ENCODE measurements around the gene ZBTB9.

Gene ZBTB9

GRCh38 chr6:33420491-33421343, 33.7 kb upstream of the ZBTB9 start:
- TF ChIP-seq, protein P1, sequence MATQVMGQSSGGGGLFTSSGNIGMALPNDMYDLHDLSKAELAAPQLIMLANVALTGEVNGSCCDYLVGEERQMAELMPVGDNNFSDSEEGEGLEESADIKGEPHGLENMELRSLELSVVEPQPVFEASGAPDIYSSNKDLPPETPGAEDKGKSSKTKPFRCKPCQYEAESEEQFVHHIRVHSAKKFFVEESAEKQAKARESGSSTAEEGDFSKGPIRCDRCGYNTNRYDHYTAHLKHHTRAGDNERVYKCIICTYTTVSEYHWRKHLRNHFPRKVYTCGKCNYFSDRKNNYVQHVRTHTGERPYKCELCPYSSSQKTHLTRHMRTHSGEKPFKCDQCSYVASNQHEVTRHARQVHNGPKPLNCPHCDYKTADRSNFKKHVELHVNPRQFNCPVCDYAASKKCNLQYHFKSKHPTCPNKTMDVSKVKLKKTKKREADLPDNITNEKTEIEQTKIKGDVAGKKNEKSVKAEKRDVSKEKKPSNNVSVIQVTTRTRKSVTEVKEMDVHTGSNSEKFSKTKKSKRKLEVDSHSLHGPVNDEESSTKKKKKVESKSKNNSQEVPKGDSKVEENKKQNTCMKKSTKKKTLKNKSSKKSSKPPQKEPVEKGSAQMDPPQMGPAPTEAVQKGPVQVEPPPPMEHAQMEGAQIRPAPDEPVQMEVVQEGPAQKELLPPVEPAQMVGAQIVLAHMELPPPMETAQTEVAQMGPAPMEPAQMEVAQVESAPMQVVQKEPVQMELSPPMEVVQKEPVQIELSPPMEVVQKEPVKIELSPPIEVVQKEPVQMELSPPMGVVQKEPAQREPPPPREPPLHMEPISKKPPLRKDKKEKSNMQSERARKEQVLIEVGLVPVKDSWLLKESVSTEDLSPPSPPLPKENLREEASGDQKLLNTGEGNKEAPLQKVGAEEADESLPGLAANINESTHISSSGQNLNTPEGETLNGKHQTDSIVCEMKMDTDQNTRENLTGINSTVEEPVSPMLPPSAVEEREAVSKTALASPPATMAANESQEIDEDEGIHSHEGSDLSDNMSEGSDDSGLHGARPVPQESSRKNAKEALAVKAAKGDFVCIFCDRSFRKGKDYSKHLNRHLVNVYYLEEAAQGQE (IDR thresholded peaks at IDR 0.05; ENCODE audit: low read depth), result no peak
- no peak for TF ChIP-seq RAD21 (IDR thresholded peaks at IDR 0.05; ENCODE audit: low read depth)
- no peak for TF ChIP-seq ZBTB7A (IDR thresholded peaks at IDR 0.05; ENCODE audit: low read depth)
- no peak for TF ChIP-seq TAF1 (IDR thresholded peaks at IDR 0.05; ENCODE audit: low read depth)
- TF ChIP-seq EP300 (IDR thresholded peaks at IDR 0.05; ENCODE audit: borderline replicate concordance), result no peak
- TF ChIP-seq, protein P2, sequence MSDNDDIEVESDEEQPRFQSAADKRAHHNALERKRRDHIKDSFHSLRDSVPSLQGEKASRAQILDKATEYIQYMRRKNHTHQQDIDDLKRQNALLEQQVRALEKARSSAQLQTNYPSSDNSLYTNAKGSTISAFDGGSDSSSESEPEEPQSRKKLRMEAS (IDR thresholded peaks at IDR 0.05), result no peak
- TF ChIP-seq FOXM1 (IDR thresholded peaks at IDR 0.05; ENCODE audit: borderline replicate concordance, low read depth), result no peak
- TF ChIP-seq YY1 (IDR thresholded peaks at IDR 0.05; ENCODE audit: low read depth), result no peak
- TF ChIP-seq CREB1 (IDR thresholded peaks at IDR 0.05; ENCODE audit: low read depth), result no peak
- no peak for TF ChIP-seq CEBPB (IDR thresholded peaks at IDR 0.05)
- no peak for TF ChIP-seq TCF12 (IDR thresholded peaks at IDR 0.05; ENCODE audit: low read depth)
- no peak for TF ChIP-seq USF1 (IDR thresholded peaks at IDR 0.05)
- TF ChIP-seq EGR1 (IDR thresholded peaks at IDR 0.05), result no peak
- TF ChIP-seq NFIC (IDR thresholded peaks at IDR 0.05), result no peak
- no peak for TF ChIP-seq TEAD4 (IDR thresholded peaks at IDR 0.05)

DNA sequence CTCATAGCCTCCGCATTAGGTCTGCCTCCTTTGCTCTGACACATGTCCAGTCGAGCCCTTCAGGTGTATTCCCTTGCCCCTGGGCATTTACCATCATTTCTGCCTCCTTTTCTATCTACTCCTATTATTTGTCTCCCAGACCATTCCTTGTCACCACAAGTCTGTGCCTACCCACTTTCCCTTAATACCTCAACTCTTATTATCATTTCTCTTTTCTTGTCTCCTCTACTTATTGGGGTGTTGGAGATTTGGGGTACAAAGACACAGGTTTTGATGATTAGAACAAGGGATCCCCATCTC, 33.1 kb upstream of the ZBTB9 start:
- TF ChIP-seq EGR1 (IDR thresholded peaks at IDR 0.05), result no peak
- no peak for TF ChIP-seq NFIC (IDR thresholded peaks at IDR 0.05)
- TF ChIP-seq, protein P1 (IDR thresholded peaks at IDR 0.05; ENCODE audit: low read depth), result no peak
- no peak for TF ChIP-seq RAD21 (IDR thresholded peaks at IDR 0.05; ENCODE audit: low read depth)
- TF ChIP-seq TAF1 (IDR thresholded peaks at IDR 0.05; ENCODE audit: low read depth), result no peak
- TF ChIP-seq FOXM1 (IDR thresholded peaks at IDR 0.05; ENCODE audit: borderline replicate concordance, low read depth), result no peak
- TF ChIP-seq USF1 (IDR thresholded peaks at IDR 0.05), result no peak
- no peak for TF ChIP-seq CEBPB (IDR thresholded peaks at IDR 0.05)
- TF ChIP-seq EP300 (IDR thresholded peaks at IDR 0.05; ENCODE audit: borderline replicate concordance), result no peak
- TF ChIP-seq, protein P2 (IDR thresholded peaks at IDR 0.05), result no peak
- TF ChIP-seq CREB1 (IDR thresholded peaks at IDR 0.05; ENCODE audit: low read depth), result no peak

- TF ChIP-seq FOXM1 (IDR thresholded peaks at IDR 0.05; ENCODE audit: borderline replicate concordance, low read depth), result no peak
- TF ChIP-seq USF1 (IDR thresholded peaks at IDR 0.05), result no peak
- no peak for TF ChIP-seq CEBPB (IDR thresholded peaks at IDR 0.05)
- TF ChIP-seq TCF12 (IDR thresholded peaks at IDR 0.05; ENCODE audit: low read depth), result no peak
- TF ChIP-seq ZBTB7A (IDR thresholded peaks at IDR 0.05; ENCODE audit: low read depth), result no peak
Observed at GRCh38 chr6:33423777-33424176, 30.6 kb upstream of the ZBTB9 start.

DNA sequence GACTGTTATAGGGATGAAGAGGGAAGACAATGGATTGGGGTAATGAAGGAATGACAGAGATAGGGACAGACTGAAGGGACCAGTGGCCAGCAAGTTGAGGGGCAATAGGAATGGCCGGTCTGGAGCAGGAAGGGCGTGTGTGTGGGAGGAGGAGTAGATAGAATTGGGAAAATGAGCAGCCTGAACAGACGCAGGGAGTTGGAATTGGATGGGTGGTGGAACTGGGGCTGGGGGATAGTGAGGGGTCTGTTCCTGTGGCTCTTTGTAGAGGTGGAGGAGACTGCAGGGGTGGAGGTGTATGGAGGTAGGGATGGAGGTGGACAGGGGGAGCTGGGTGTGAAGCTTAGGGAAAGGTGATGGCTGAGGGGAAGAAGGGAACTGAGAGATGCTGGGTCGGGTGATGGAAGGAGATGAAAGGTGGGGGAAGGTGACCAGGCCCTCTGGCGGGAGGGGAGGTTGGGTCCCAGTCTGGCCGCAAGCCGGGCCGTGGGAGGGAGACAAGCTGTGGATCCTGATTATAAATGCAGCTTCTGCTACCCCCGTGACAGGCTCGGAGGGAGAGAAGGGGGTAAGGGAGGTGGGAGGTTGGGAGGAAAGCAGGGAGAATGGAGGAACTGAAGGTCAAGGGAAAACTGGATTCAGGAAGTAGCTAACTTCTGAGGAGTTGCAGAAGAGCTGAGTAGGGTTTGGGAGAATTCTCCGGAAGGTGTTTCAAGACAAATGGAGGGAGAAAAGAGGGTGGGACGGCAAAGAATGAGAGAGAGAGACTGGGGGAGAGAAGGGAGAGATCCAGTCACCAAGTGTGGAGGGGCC, 29.3 kb upstream of the ZBTB9 start:
- TF ChIP-seq NFIC (IDR thresholded peaks at IDR 0.05), result no peak
- no peak for TF ChIP-seq TAF1 (IDR thresholded peaks at IDR 0.05; ENCODE audit: low read depth)
- no peak for TF ChIP-seq RAD21 (IDR thresholded peaks at IDR 0.05; ENCODE audit: low read depth)
- TF ChIP-seq FOXM1 (IDR thresholded peaks at IDR 0.05; ENCODE audit: borderline replicate concordance, low read depth), result no peak
- TF ChIP-seq ZBTB7A (IDR thresholded peaks at IDR 0.05; ENCODE audit: low read depth), result no peak
- TF ChIP-seq CREB1 (IDR thresholded peaks at IDR 0.05; ENCODE audit: low read depth), result no peak
